RPMI7951 (cell line): ENCODE results near the gene CRISPLD2. TPM values are rescaled to one million over a fixed set of nuclear protein-coding genes. Genes with fewer than 3 reads are reported as not detected.
"Not testable (repeated sequence)": the region's sequence is repeated elsewhere in the genome, so short reads cannot be mapped to it uniquely, and the experiment has no call there.

Experiments used
- DNase-seq: peaks from one replicate; pipeline ENCODE4 v3.0.0-alpha.2; 2012; ENCODE audit warnings: low read depth
- total RNA-seq: library from RNA; depleted of rRNA; stranded (reverse); fragments of >200 nt; shearing (Covaris generic); gene quantifications from 2 replicates; pipeline ENCODE4 v1.2.3, GENCODE V29; 2014

CRISPLD2 gene
- total RNA-seq, 1 experiment from 2014 or later: 8.8 TPM

- DNase-seq: no peak
Observed at GRCh38 chr16:84859681-84860080, 39.9 kb downstream of the CRISPLD2 start.

DNA sequence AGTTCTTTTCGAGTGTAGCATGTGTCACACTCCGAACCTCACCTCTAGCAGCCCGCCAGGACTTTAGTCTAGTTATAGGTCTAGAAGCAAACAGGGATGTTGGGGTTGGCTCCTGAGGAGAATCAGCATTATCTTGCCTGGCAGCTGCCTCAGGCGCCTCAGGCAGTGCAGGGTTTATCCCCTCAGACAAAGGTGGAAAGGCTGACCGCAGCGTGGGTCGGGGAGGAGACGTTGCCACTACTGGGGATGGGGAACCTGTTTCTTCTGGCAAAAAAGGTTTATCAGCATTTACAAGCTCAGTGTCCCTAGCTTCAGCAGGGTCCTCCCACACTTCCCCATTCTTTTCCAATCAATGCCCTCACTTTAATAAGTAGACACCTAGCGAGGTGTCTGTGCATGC, 40.6 kb downstream of the CRISPLD2 start:
- no peak for DNase-seq

DNA sequence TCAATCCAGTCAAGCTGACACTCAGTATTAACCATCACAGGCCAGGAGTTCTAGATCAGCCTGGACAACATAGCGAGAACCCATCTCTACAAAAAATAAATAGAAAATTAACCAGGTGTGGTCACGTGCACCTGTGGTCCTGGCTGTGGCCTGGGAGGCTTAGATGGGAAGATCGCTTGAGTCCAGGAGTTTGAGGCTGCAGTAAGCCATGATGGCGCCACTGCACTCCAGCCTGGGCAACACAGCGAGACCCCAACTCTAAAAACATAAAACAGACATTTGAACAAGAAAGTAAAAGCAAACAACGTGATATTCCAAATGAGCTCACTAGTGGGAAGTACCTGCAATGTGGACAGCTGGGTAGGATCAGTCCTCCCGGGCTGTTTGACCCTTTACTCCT, 41.9 kb downstream of the CRISPLD2 start:
- DNase-seq: no peak

DNA sequence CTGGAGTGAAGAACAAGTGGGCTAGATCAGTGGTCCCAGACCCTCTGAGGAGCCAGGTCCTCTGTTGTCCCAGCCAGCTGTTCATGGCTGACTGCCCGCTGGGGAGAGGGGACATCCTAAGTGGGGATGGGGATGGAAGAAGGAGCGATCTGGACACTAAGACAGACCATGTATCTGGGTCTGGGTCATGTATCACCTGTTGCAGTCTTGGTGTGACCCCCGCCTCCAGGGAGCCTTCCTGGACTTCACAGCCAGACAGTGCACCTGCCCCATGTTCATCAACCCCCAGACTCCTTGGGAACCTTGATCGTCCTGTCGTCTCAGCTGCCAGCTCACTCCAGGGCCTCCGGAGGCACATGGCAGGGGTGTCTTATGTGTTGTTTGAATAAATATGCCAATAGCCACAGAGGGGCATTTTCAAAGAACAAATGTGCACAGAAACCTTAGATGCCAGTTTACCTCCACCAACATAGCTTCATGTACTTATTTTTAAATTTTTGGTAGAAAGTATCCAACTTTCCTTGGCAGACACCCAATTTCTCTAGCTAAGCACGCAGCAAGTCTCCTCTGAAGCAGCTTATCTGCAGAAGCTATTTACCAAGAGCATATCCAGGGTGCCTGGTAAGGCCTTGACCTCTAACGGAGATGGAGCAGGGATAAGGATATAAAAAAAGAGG, 43.2 kb downstream of the CRISPLD2 start:
- no peak for DNase-seq

GRCh38 chr16:84863481-84863814, 43.7 kb downstream of the CRISPLD2 start:
- no peak for DNase-seq

- no peak for DNase-seq
Observed at GRCh38 chr16:84864326-84864955, 44.7 kb downstream of the CRISPLD2 start.

GRCh38 chr16:84867696-84868095, 47.9 kb downstream of the CRISPLD2 start:
- DNase-seq: no peak

- no peak for DNase-seq
Observed at GRCh38 chr16:84868328-84868727, 48.5 kb downstream of the CRISPLD2 start.

- no peak for DNase-seq
Observed at GRCh38 chr16:84868829-84869472, 49.2 kb downstream of the CRISPLD2 start.

GRCh38 chr16:84869473-84869845, 49.7 kb downstream of the CRISPLD2 start:
- no peak for DNase-seq

- not testable (repeated sequence) for DNase-seq
Observed at GRCh38 chr16:84872971-84873370, 53.2 kb downstream of the CRISPLD2 start.

- peak; percentile 28 for DNase-seq
Observed at GRCh38 chr16:84874004-84874435, 54.2 kb downstream of the CRISPLD2 start.

GRCh38 chr16:84874553-84874952, 54.8 kb downstream of the CRISPLD2 start:
- no peak for DNase-seq

DNA sequence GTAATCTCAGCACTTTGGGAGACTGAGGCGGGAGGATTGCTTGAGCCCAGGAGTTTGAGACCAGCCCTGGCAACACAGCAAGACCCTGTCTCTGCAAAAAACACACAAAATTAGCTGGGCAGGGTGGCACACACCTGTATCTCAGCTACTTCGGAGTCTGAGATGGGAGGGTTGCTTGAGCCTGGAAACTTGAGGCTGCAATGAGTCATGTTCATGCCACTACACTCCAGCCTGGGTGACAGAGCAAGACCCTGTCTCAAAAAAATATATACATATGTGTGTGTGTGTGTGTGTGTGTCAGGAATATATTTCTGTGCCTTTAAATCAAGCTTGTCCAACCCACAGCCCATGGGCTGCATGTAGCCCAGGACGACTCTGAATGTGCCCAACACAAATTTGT, 55.2 kb downstream of the CRISPLD2 start:
- no peak for DNase-seq

GRCh38 chr16:84875846-84876245, 56.1 kb downstream of the CRISPLD2 start:
- DNase-seq: no peak

GRCh38 chr16:84876873-84877606, 57.3 kb downstream of the CRISPLD2 start:
- no peak for DNase-seq

DNA sequence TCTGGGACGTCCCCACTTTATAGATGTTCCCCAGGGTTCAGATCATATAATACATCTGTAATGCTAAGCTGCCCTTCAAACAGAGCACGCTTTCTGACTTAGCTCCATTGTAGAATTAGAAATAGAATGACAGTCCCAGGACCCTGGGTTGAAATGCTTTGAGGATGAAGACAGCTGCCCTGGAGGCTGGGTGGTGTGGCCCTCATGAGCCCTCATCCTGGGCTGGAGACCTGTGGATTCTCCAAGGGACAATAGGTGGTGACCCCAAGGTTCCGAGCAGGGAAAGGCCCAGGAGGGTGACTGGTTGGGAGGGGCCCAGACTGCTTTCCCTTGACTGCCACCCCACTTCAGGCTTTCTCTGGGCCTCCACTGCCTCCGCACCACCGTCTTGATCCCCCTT, 59.0 kb downstream of the CRISPLD2 start:
- DNase-seq: no peak

- DNase-seq: peak; percentile 95
Observed at GRCh38 chr16:84879569-84880487, 60.0 kb downstream of the CRISPLD2 start.

DNA sequence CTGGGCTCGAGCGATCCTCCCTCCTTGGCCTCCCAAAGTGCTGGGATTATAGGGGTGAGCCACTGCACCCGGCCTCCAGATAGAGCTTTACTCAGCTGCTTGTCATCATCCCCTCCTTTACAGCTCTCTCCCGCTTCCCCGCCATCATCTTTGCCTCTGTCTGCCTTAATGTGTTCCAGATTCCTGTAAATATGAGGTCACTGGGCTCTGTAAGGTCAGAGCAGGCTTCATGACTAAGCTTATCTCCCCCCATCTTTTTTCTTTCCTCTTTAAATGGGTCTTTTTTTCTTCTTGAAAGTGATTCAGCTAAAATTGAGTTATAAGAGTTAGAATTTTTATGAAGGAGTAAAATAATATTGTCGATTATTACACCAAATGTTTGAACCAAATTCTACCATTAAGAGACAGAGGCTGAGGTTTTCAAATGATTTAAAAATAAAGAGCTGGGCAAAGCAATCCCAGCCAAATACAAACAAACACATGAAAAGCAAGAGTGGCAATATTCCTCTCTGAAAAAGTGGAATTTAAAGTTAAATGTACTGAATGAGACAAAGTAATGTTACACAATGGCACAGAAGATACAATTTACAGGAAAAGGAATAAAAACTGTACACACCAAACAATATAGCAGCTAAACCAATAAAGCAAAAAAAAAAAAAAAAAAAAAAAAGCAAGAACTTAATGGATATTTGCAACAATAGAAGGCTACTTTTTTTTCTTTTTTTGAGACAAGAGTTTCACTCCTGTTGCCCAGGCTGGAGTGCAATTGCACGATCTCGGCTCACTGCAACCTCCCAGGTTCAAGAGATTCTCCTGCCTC, 62.1 kb downstream of the CRISPLD2 start:
- DNase-seq: peak; percentile 94

DNA sequence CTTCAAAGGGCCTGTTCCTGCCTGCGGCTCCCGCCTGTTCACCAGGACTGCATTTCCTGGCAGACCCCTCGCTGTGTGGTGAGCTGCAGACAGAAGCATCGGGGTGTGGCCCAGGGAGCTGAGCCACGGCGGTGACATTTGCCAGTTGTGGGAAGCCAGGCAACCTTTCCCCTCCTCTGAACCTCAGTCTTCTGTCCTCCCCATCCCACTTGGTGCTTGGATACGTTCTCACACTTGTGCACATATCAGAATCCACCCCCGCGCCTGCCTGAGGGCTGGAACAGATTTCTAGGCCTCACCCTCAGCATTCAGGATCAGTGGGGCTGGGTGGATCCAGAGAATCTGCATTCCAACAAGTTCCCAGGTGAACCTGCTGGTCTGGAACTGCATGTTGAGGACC, 63.5 kb downstream of the CRISPLD2 start:
- DNase-seq: no peak

GRCh38 chr16:84884246-84884595, 64.4 kb downstream of the CRISPLD2 start:
- DNase-seq: no peak
